HG03565 (cell line): Measurements from ENCODE around the gene MYLK.
"Not testable (repeated sequence)": the region's sequence is repeated elsewhere in the genome, so short reads cannot be mapped to it uniquely, and the experiment has no call there.

Source experiments
- ATAC-seq: cut with Tn5 transposase; IDR thresholded peaks from one replicate; pipeline ENCODE4 v1.9.1; 2021; ENCODE audit warnings: mild to moderate bottlenecking, moderate library complexity; ENCODE audit not compliant: unreplicated experiment

Gene MYLK

GRCh38 chr3:123608263-123608937 is 275.7 kb downstream of the MYLK start:
- ATAC-seq, result no peak

- no peak for ATAC-seq
These were observed 277.6 kb downstream of the MYLK start for GRCh38 chr3:123606527-123606926.

GRCh38 chr3:123605789-123606234 is 278.3 kb downstream of the MYLK start:
- peak; percentile 68 for ATAC-seq

- ATAC-seq, result not testable (repeated sequence)
These were observed 281.0 kb downstream of the MYLK start for GRCh38 chr3:123603153-123603552.

GRCh38 chr3:123602325-123602724 is 281.8 kb downstream of the MYLK start:
- no peak for ATAC-seq

- not testable (repeated sequence) for ATAC-seq
These were observed 283.3 kb downstream of the MYLK start for GRCh38 chr3:123600863-123601262.

GRCh38 chr3:123597561-123597960 is 286.6 kb downstream of the MYLK start:
- ATAC-seq, result no peak

- ATAC-seq, result no peak
These were observed 288.5 kb downstream of the MYLK start for GRCh38 chr3:123595396-123596180.

- ATAC-seq, result no peak
These were observed 290.8 kb downstream of the MYLK start for GRCh38 chr3:123593381-123593780.

- no peak for ATAC-seq
These were observed 293.3 kb downstream of the MYLK start for GRCh38 chr3:123590685-123591450.

- no peak for ATAC-seq
These were observed 296.7 kb downstream of the MYLK start for GRCh38 chr3:123587401-123587800.

GRCh38 chr3:123586968-123587367 is 297.2 kb downstream of the MYLK start:
- no peak for ATAC-seq

- no peak for ATAC-seq
These were observed 298.0 kb downstream of the MYLK start for GRCh38 chr3:123586131-123586530.

GRCh38 chr3:123584988-123585937 is 298.9 kb downstream of the MYLK start, which contains the start of gene HACD2:
TSS of gene HACD2 (minus strand) at chr3:123585053. CDS start at chr3:123585027, 26 bp downstream.
- ATAC-seq, result peak; percentile 82

GRCh38 chr3:123584284-123584987 is 299.7 kb downstream of the MYLK start:
- ATAC-seq, result peak; percentile 18

- no peak for ATAC-seq
These were observed 300.6 kb downstream of the MYLK start for GRCh38 chr3:123583561-123583960.

- no peak for ATAC-seq
These were observed 301.8 kb downstream of the MYLK start for GRCh38 chr3:123582315-123582714.

- ATAC-seq, result no peak
These were observed 308.0 kb downstream of the MYLK start for GRCh38 chr3:123576122-123576521.

- no peak for ATAC-seq
These were observed 312.2 kb downstream of the MYLK start for GRCh38 chr3:123571973-123572365.
